ENCODE data around the gene CCDC127.
"Not testable (repeated sequence)": the region's sequence is repeated elsewhere in the genome, so short reads cannot be mapped to it uniquely, and the experiment has no call there.

The CCDC127 gene

DNA sequence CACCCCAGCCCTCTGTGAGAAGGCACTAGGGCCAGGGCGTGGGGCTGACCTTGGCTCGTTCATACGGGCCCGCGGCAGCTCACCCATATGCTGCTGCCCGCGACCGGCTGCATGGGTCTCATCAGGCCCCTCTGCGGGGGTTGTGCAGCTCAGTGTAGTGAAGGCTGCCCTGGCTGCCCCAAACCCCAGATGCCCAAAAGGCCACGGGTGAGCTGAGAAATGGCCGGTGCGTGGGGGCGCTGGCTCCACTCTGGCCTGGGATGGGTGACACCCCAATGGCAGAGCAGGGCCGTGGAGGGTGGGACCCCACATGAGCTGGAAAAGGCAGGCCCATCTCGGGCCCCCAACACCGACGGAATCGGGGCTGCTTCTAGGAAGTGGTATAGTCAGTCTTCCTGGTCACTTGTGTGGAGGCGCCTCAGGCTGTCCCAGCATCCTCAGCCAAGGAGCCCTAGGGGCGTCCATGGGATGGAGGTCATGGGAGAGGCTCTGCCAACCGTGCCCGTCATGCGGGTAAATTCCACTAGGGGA lies 46.1 kb downstream of the CCDC127 start:
- DNase-seq: no peak

DNA sequence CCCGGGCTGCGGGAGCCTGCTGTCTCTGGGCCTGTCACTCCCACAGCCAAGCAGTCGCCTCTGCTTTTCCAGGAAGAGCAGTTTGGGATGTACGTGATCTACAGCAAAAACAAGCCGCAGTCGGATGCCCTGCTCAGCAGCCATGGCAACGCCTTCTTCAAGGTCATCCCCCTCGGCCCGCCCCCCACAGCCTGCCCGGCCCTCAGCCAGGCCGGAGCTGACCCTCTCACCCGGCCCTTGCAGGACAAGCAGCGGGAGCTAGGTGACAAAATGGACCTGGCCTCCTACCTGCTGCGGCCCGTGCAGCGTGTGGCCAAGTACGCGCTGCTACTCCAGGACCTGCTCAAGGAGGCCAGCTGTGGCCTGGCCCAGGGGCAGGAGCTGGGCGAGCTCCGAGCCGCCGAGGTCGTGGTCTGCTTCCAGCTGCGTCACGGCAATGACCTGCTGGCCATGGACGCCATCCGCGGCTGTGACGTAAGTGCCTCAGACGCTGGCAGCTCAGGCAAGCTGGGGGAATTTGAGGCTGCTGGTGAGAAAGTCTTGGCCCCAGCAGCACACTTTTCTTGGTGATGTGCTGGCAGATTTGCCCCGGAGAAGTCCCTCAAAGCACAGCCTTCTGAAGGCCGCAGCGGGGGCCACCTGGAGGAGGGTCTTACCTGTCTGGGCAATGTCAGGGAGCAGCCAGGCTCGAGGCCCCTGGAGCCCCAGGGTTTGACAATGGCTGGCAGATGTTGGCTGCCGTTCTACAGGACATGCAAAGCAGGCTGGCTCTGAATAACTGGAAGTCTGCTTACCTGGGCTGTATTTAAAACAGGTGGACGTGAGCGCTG lies 46.8 kb downstream of the CCDC127 start:
- DNase-seq: no peak

DNA sequence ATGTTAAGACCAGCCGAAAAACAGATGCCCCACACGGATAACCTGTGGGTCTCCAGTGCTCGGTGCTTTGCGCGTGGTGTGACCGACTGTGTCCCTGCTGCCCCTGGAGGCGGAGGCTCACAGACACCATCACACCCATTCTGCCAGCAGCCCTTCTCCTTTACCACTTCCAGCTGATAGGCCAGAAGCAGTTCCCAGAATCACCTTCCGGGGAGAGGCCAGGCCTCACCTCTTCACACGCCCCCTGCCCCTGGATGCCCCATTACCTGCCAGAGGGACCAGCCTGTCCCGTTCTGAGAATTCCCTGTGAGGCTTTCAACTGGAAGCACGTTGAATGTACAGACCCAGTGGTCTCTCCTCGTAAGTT lies 48.2 kb downstream of the CCDC127 start:
- no peak for DNase-seq

DNA sequence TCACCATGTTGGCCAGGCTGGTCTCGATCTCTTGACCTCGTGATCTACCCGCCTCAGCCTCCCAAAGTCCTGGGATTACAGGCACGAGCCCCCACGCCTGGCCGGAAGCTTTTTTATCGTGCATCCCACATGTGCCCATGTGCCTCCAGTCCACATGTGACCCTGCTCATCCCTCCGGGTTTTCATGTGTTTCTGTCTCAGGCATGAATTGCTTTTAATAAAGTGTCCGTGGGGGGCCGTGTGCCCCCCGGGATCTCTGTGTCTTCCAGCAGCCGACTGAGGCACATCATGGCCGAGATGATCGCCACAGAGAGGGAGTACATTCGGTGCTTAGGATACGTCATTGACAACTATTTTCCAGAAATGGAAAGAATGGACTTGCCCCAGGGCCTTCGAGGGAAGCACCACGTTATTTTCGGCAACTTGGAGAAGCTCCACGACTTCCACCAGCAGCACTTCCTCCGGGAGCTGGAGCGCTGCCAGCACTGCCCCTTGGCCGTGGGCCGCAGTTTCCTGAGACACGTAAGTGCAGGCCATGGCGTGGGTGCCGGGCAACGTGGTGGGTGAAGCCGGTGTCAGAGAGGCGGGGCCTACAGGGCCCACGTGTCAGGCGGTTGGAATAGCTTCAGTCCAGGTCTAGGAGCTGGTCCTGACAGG lies 48.8 kb downstream of the CCDC127 start:
- DNase-seq: no peak

DNA sequence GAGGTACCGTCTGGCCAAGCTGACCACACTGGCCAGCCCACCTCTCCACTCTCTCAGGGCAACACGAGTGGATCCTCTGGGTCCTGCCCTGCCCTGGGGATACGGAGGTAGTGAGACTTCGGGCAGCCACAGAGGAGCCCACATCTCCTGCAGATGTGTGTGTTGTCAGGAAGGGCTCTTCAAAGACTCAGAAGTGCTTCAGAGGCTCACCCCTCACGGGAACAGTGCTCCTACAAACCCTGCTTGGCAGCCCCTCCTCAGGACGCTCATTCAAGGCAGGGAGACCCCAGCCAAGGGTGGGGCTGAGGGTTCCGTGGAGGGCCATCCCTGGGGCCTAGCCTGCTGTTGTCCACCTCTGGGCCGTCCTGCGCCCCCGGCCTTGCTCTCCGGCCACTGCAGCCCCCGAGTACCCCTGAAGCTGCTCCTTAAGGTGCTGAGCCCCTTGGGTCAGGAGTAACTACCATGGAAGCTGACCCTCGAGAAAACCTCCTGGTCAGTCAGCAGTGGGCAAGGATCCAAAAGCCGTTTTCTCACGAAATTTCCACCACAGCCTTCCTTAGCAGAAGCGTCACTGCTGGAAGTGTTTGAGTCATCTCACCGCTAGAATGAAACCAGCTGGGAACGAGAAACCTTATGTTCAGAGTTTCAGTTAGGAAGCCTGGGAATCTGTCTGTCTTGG lies 49.8 kb downstream of the CCDC127 start:
- DNase-seq: no peak

DNA sequence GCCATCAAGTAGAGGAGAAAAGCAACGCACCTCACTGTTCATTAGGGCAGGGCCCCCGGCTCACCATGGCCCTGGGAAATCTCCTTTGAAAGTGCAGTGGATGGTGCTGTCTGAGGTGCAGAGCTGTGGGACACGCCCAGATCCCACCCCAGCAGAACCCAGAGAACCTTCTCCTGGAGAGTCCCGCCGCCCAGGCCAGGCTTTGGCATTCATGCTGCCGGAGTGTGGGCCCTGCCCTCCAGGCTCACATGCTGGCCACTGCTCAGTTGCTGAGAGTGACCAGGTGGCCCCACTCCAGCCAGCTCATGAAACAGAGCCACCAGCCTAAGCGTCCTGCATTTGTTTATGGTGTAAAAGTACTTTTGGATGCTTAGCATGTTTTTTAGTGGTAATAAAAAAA lies 50.4 kb downstream of the CCDC127 start:
- DNase-seq: no peak

DNA sequence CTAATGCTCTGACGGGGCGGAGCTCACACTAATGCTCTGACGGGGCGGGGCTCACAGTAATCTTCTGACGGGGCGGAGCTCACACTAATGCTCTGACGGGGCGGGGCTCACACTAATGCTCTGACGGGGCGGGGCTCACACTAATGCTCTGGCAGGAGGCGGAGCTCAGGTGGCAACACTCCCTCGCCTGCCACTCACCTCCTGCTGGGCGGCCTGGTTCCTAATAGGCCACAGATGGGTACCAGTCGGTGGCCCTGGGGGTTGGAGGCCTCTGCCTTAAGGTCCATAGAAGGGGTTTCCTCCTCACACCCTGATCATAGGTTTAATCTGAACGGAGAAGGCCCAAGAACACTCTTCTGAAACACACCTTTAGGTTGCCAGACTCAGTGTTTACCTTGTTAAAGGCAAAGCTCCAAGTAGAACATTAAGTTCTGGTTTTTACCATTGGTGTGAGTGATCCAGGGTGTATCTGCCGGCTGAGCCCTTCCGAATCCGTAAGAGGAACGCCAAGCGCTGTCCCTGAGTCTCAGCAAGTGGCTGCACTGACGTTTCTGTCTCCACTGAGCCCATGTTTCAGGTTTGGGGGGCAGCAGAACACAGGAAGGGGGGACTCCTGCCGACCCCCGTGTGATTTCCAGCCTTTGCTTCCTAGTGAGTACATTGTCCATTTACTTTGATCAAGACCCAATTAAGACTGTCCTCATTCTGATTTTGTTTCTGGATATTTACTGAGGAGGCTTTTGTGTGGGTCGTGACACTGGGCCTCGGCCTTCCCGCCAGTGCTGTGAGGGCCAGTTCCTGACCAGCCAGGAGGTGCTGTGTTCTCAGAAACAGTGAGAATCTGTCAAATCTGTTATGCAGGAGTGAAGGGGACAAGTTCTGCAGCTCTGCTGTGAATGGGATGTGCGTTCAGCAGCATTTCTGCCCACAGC lies 51.2 kb downstream of the CCDC127 start:
- no peak for DNase-seq

DNA sequence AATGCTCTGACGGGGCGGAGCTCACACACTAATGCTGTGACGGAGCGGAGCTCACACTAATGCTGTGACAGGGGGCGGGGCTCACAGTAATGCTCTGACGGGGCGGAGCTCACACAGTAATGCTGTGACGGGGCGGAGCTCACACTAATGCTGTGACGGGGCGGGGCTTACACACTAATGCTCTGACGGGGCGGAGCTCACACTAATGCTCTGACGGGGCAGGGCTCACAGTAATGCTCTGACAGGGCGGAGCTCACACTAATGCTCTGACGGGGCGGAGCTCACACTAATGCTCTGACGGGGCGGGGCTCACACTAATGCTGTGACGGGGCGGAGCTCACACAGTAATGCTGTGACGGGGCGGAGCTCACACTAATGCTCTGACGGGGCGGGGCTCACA lies 53.2 kb downstream of the CCDC127 start:
- DNase-seq: not testable (repeated sequence)

DNA sequence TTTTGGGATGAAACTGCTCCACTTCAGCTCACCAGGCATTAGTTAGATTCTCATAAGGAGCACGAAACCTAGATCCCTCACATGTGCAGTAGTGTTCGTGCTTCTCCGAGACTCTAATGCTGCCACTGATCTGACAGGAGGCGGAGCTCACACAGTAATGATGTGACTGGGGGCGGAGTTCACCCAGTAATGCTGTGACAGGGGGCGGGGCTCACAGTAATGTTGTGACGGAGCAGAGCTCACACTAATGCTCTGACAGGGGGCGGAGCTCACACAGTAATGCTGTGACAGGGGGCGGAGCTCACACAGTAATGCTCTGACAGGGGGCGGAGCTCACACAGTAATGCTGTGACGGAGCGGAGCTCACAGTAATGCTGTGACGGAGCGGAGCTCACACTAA lies 53.7 kb downstream of the CCDC127 start:
- DNase-seq: no peak

DNA sequence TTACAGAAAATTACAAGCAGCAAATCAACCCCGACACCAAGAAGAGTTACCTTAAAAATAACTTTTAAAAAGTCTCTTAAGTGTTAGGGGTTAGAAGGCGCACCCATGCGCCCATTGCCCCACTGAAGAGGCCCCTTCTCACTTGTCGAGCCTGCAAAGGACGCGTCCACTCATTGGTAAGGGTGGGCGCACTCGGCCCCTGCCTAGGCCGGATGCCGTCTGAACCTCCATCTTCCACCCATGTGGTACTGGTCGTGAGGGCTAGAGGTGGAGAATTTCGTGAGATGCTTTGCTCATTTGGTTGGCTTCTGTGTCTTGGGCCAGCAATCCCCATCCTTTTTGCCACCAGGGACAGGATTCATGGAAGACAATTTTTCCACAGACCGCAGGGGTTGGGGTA lies 54.1 kb downstream of the CCDC127 start:
- no peak for DNase-seq

DNA sequence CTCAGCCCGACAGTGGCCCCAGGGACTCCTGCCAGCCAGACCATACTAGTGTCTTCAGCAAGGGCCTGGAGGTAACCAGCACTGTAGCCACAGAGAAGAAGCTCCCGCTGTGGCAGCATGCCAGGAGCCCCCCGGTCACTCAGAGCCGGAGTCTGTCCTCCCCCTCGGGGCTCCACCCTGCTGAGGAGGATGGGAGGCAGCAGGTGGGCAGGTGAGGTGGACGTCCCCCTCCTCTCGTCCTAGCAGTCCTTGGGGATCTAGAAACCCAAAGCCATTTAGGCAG lies 54.7 kb downstream of the CCDC127 start:
- no peak for DNase-seq

DNA sequence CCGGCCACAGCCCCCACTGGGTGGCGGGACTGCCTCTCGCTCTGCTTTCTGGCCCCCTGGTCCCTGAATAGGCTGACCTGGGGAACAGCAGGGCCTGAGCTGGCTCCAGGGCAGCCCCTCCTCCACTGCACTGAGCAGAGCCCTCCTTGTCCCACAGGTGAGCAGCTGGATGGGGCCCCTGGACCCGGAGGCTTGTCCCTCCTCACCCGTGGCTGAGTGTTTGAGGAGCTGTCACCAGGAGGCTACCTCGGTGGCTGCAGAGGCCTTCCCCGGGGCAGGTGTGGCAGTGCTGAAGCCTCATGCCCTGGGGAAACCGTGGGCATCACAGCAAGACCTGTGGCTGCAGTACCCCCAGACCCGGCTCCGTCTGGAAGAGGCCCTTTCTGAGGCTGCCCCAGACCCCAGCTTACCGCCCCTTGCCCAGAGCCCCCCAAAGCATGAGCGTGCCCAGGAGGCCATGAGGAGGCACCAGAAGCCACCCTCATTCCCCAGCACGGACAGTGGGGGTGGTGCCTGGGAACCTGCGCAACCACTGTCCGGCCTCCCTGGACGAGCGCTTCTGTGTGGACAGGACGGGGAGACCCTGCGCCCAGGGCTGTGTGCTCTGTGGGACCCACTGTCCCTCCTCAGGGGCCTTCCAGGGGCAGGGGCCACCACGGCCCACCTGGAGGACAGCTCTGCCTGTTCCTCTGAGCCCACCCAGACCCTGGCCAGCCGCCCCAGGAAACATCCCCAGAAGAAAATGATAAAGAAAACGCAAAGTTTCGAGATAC lies 55.2 kb downstream of the CCDC127 start:
- DNase-seq: no peak

DNA sequence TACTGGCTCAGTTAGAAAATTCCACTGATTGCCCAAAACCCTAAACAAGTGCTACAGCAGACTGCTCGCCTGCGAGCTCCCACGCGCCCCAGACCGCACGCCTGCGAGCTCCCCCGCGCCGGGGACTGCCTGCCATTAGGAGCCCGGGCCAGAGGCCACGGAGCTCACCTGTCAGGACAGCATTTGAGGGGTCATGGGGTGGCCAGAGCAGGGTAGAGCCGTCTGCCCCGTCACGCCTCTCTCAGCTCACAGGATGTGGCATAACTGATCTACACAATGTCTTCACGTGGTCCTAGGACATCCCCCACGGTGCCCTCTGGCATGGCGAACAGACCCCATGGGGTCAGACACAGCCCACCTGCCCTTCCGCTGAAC lies 55.8 kb downstream of the CCDC127 start:
- DNase-seq: no peak

DNA sequence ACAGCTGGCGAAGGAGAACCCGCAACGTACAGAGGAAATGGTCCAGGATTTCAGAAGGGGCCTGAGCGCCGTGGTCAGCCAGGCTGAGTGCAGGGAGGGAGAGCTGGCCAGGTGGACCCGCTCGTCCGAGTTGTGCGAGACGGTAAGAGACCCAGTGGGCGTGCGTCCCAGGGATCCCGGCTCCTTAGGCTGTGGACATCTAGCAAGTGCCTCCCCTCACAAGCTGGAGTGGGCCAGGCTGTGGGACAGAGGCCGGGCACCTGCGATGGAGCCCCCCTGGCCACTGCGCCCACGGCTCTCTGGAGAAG lies 56.2 kb downstream of the CCDC127 start:
- no peak for DNase-seq

DNA sequence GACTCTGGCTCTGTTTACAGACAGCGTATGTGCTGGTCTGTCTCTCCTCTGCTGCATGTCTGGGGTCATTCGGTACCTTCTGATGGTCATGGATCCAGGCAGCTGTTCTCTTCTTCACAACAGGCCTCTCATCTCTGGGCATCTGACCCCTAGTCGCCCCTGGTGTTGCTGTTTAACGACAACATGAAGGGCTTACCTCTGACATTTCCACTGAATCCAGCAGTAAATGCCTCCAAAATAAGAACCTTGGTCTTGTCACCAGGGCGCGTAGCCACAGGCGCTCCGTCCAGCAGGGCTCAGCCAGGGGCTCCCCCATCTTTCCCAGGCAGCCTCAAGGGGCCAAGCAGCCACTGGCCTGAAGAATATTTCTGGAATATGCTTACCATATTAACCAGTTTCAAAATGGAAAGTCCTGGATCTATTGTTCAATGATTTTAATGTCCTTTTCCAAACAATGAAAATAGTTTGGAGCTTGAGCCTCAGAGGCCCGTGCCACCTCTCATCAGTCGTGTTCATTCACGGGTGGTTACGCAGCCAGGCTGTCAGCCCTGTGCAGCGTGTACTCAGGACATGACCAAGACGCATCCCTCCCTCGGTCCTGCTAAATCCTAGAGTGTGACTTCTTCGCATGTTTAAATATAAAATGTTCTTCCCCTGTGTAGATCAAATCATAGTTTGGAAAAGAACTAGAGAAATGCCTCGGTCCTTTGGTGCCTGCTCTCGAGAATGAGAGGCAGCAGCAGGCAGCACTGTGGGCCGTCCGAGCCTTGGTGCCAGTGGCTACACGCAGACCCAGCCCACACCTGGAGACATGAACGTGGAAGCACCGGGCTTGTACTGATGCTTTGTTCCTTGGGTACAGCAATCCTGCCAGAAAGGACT lies 56.8 kb downstream of the CCDC127 start:
- no peak for DNase-seq

DNA sequence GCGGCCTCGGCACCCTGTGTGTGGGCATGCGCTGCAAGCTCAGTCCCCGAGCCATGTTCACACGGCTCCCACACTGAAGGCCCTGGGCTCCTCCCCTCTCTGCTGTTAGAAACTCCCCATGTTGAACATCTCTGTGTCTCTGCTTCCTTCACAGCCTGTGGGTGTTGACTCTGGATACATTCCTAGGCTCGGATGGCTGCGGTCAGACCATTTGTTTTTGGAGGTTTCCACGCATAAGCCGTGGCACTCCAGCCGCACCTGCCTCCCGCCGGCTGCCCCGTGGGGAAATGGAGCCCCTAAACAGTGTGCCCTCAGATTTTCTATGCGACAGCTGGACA lies 57.8 kb downstream of the CCDC127 start:
- DNase-seq: no peak

DNA sequence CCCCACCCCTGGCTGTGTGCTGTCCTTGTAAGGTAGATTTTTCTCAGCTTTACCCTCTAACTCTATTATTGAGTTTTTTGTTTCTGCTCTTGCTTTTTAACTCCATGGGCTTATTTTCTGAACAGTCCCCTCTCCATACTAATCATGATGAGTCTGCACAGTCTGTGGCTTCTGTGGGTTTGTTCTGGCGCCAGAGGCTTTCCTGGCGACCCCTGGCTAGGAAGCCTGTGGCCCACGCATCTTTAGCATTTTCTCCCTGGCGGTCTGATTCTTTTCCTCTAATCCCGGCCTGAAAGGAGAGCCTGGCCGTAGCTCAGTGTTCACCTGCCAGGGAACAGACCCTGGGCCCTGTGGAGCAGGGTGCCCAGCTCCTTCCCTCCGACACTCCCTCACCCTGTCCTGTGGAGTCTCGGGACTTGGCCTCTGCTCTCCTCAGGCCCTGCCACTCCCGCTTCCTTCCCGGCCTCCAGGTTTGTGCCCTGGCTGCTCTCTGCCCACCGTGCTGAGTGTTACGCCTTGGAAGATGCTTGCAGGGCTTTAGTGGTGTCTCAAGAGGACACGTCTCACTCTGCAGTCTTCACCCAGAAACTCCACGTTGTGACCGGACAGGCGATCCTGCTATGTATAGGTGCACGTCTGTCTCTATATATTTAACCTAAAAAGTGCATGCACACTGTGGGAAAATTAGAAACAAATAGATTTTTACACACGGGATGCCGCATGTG lies 58.3 kb downstream of the CCDC127 start:
- no peak for DNase-seq

DNA sequence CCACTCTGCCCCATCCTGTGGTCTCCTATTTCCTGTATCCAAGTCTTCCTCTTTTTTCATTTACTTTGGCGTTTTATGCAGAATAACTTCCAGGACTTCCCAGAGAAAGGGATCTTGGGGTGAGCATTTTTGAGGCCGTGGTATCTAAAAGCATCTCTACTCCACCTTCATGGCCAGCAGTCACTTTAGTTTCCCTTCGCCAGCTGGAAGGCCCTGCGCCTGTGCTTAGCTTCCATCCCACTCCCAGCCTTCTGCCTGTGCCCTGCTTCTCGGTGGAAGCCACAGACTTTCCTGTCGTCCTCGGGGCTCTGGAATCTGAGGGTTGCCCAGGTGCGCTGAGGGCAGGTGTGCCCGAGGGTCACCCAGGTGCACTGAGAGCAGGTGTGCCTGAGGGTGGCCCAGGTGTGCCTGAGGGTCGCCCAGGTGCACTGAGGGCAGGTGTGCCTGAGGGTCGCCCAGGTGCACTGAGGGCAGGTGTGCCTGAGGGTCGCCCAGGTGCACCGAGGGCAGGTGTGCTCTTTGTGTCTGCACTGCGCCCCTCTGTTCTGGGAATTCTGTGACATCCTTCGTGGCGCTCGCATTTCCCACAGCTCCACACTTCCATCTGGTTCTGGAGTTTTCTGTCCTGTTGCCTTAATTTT lies 59.0 kb downstream of the CCDC127 start:
- DNase-seq: no peak

DNA sequence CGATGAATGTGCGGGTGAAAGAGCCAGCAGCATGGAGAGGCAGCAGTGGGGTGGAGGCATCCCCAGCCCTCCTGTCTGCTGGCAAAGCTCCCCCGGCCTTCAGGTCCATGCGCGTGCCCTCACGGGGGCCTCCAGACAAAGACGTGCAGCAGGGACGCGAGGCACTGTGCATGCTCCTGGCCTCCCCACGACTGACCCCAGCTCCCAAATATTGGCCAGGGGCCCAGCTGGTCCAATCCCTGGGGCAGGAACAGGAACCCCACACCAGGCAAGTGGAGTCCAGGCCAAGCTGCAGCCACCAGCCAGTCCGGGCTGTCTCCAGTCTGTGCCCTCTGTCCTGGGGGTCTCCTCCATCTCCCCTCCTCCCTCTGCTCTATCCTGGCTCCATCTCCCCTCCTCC lies 60.2 kb downstream of the CCDC127 start:
- DNase-seq: no peak

DNA sequence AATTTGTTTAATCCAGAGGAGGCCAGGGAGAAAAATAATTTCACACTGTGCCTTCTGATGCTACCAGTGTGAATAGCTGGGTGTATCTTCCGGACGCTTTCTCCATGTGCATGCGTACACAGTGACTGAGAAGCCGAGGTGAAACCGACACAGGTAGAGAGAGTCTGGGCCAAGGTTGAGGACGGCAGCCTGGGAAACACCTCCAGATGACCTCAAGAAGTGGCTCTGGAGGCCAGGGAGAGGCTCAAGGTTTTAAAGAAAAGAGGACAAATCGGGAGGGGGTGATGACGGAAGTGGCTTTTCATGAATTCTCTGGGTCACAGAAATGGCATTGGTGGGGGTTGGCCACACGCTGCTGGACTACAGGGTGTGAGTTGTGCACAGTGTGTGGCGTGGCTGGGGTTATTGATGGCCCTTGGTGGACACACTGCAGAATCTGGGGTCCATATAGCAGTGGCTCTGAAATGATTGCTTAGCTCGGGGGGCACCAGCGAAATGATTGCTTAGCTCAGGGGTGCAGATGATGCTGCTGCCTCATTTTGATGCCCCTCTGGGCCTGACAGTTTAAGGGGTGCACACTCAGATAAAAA lies 60.7 kb downstream of the CCDC127 start:
- DNase-seq: no peak

All from activated CD4-positive, alpha-beta T cell treated with anti-CD3 and anti-CD28 coated beads, Interleukin-2, amount 50 U/mL, for 48 hours (primary cell).